Mesenchymal stem cell (in vitro differentiated cells and primary cell): ENCODE data around the gene ANO10.

Experiments
- DNase-seq: peaks from one replicate; pipeline ENCODE4 v3.0.0-alpha.2; 2013
- H2AFZ ChIP-seq: one replicate; pipeline ENCODE4 v1.6.1; 2013; ENCODE audit warnings: low read depth, mild to moderate bottlenecking, control low read depth, inconsistent platforms, low read length, moderate library complexity
- H2AK5ac ChIP-seq: 2 replicates; pipeline ENCODE4 v1.6.1; 2013; ENCODE audit warnings: low read length, moderate library complexity, mild to moderate bottlenecking, inconsistent platforms; ENCODE audit not compliant: severe bottlenecking
- H2BK120ac ChIP-seq: one replicate; pipeline ENCODE4 v1.6.1; 2013; ENCODE audit warnings: low read depth, mild to moderate bottlenecking, inconsistent platforms, low read length, moderate library complexity
- H2BK12ac ChIP-seq, 2 experiments: one replicate each; pipeline ENCODE4 v1.6.1; 2013; ENCODE audit warnings: inconsistent platforms in 2 of 2, low read length in 2 of 2, mild to moderate bottlenecking in 2 of 2, moderate library complexity in 2 of 2, control low read depth in 1 of 2
- H2BK15ac ChIP-seq: one replicate; pipeline ENCODE4 v1.6.1; 2013; ENCODE audit warnings: mild to moderate bottlenecking, low read depth, inconsistent platforms; ENCODE audit not compliant: poor library complexity, severe bottlenecking
- H2BK5ac ChIP-seq: 2 replicates; pipeline ENCODE4 v1.6.1; 2013; ENCODE audit warnings: low read depth, mild to moderate bottlenecking, low read length, control low read depth, inconsistent platforms; ENCODE audit not compliant: poor library complexity, severe bottlenecking
- H3K14ac ChIP-seq, 2 experiments: one replicate each; pipeline ENCODE4 v1.6.1; 2013; ENCODE audit warnings: inconsistent platforms in 2 of 2, low read length in 2 of 2, control low read depth in 1 of 2, mild to moderate bottlenecking in 1 of 2, moderate library complexity in 1 of 2
- H3K18ac ChIP-seq, 2 experiments: one replicate each; pipeline ENCODE4 v1.6.1; 2013; ENCODE audit warnings: inconsistent platforms in 2 of 2, low read length in 2 of 2, control low read depth in 1 of 2, low read depth in 1 of 2, mild to moderate bottlenecking in 1 of 2
- H3K23ac ChIP-seq, 2 experiments: one replicate each; pipeline ENCODE4 v1.6.1; 2013; ENCODE audit warnings: inconsistent platforms in 2 of 2, low read length in 2 of 2, mild to moderate bottlenecking in 2 of 2, moderate library complexity in 2 of 2, control low read depth in 1 of 2
- H3K27ac ChIP-seq: 2 replicates; pipeline ENCODE4 v1.5.1; 2013; ENCODE audit warnings: mild to moderate bottlenecking, moderate library complexity, low read length, control low read depth, inconsistent platforms; ENCODE audit not compliant: poor library complexity, severe bottlenecking
- H3K27me3 ChIP-seq, 2 experiments: 2 replicates each; pipeline versions ENCODE4 v1.6.1 to v1.7.0; 2013; ENCODE audit warnings: low read length in 2 of 2, mild to moderate bottlenecking in 2 of 2, moderate library complexity in 2 of 2, control low read depth in 1 of 2, inconsistent platforms in 1 of 2; ENCODE audit not compliant: control insufficient read depth in 1 of 2, insufficient read depth in 1 of 2
- H3K36me3 ChIP-seq, 2 experiments: 2 replicates each; pipeline versions ENCODE4 v1.6.1 to v1.7.0; 2013; ENCODE audit warnings: low read length in 2 of 2, control low read depth in 1 of 2, inconsistent platforms in 1 of 2, low read depth in 1 of 2, mild to moderate bottlenecking in 1 of 2; ENCODE audit not compliant: insufficient read depth in 2 of 2, control insufficient read depth in 1 of 2
- H3K4ac ChIP-seq, 2 experiments: one replicate each; pipeline ENCODE4 v1.6.1; 2013; ENCODE audit warnings: inconsistent platforms in 2 of 2, low read length in 2 of 2, mild to moderate bottlenecking in 2 of 2, moderate library complexity in 2 of 2, control low read depth in 1 of 2, low read depth in 1 of 2
- H3K4me1 ChIP-seq: 2 replicates; pipeline ENCODE4 v1.6.1; 2013; ENCODE audit warnings: low read depth, low read length, control low read depth; ENCODE audit not compliant: control insufficient read depth, insufficient read depth
- H3K4me2 ChIP-seq: 2 replicates; pipeline ENCODE4 v1.6.1; 2013; ENCODE audit warnings: low read length, mild to moderate bottlenecking, inconsistent platforms; ENCODE audit not compliant: poor library complexity, severe bottlenecking
- H3K4me3 ChIP-seq, 2 experiments: 2 replicates each; pipeline versions ENCODE4 v1.5.1 to v1.7.0; 2013; ENCODE audit warnings: low read length in 2 of 2, mild to moderate bottlenecking in 2 of 2, control low read depth in 1 of 2, low read depth in 1 of 2; ENCODE audit not compliant: insufficient read depth in 1 of 2
- H3K79me1 ChIP-seq: replicated peaks from 2 replicates; pipeline ENCODE4 v1.6.1; 2013; ENCODE audit warnings: mild to moderate bottlenecking, control low read depth, low read length, inconsistent platforms; ENCODE audit not compliant: poor library complexity, severe bottlenecking
- H3K9ac ChIP-seq: 2 replicates; pipeline ENCODE4 v1.7.0; 2013; ENCODE audit warnings: mild to moderate bottlenecking, low read length, moderate library complexity
- H3K9me3 ChIP-seq: 2 replicates; pipeline ENCODE4 v1.7.0; 2013; ENCODE audit warnings: mild to moderate bottlenecking, low read length; ENCODE audit not compliant: control insufficient read depth
- H4K8ac ChIP-seq: one replicate; pipeline ENCODE4 v1.6.1; 2013; ENCODE audit warnings: inconsistent platforms, mild to moderate bottlenecking, low read length, moderate library complexity
- H4K91ac ChIP-seq: one replicate; pipeline ENCODE4 v1.6.1; 2013; ENCODE audit warnings: mild to moderate bottlenecking, low read length, inconsistent platforms
- WGBS: methylation state at CpG from one replicate; pipeline ENCODE4 v1.1.7; 2013; ENCODE audit warnings: mixed read lengths; 5-methylcytosine and 5-hydroxymethylcytosine counted together

Gene ANO10

GRCh38 chr3:43389388-43390254 is 232.2 kb downstream of the ANO10 start:
- Histone ChIP-seq H2AFZ (no peak overlapping the region), H3K4me2 (no peak overlapping the region), H3K9ac (no peak overlapping the region), H2BK15ac (no peak overlapping the region), H3K79me1 (peaks cover 6% of the 10 kb centered on the region), H4K91ac (peak overlapping the region; percentile 94), H3K18ac (peak overlapping the region; percentile 58 to 76), H3K27ac (no peak overlapping the region), H2BK5ac (no peak overlapping the region), H3K9me3 (no peaks in the 10 kb centered on the region), H2BK12ac (peak overlapping the region; percentile 7 to 81), H3K14ac (no peak overlapping the region), H2AK5ac (no peak overlapping the region), H3K4me3 (no peak overlapping the region), H3K23ac (no peak overlapping the region), H4K8ac (peak overlapping the region; percentile 85), H3K4me1 (peaks cover 4% of the 10 kb centered on the region), H2BK120ac (peak overlapping the region; percentile 35), H3K36me3 (peaks cover 0 to 4% of the 10 kb centered on the region in 2 experiments), H3K4ac (peak overlapping the region; percentile 19 to 76), H3K27me3 (no peaks in the 10 kb centered on the region)
- peak; percentile 93 for DNase-seq
- 19% methylated on average over 7 of the region's 10 CpGs for WGBS

GRCh38 chr3:43388915-43389314 is 232.9 kb downstream of the ANO10 start:
- no peak overlapping the region for H3K9ac ChIP-seq
- H2BK15ac ChIP-seq = no peak overlapping the region
- no peak overlapping the region for H4K8ac ChIP-seq
- no peaks in the 10 kb centered on the region for H3K27me3 ChIP-seq
- no peak overlapping the region for H2AFZ ChIP-seq
- H4K91ac ChIP-seq = no peak overlapping the region
- H3K4me1 ChIP-seq = peaks cover 4% of the 10 kb centered on the region
- no peak overlapping the region for H3K27ac ChIP-seq
- peak overlapping the region in 1 of 2 experiments; percentile 14 for H3K18ac ChIP-seq
- H3K4ac ChIP-seq = no peak overlapping the region
- no peak overlapping the region for H3K4me2 ChIP-seq
- peaks cover 0 to 4% of the 10 kb centered on the region in 2 experiments for H3K36me3 ChIP-seq
- peak; percentile 37 for DNase-seq
- no peak overlapping the region for H2BK5ac ChIP-seq
- H2BK120ac ChIP-seq = no peak overlapping the region
- no peak overlapping the region for H3K23ac ChIP-seq
- no peak overlapping the region for H3K14ac ChIP-seq
- peaks cover 6% of the 10 kb centered on the region for H3K79me1 ChIP-seq
- H2AK5ac ChIP-seq = no peak overlapping the region
- no peak overlapping the region for H2BK12ac ChIP-seq
- no peaks in the 10 kb centered on the region for H3K9me3 ChIP-seq
- H3K4me3 ChIP-seq = no peak overlapping the region

- no peak overlapping the region for H2BK5ac ChIP-seq
- H3K23ac ChIP-seq = no peak overlapping the region
- no peak overlapping the region for H3K9ac ChIP-seq
- H2AK5ac ChIP-seq = no peak overlapping the region
- WGBS = 100% methylated on average over 4 of the region's 5 CpGs
- H4K8ac ChIP-seq = no peak overlapping the region
- no peak overlapping the region for H3K4me2 ChIP-seq
- H2BK12ac ChIP-seq = peak overlapping the region in 1 of 2 experiments; percentile 83
- H3K27me3 ChIP-seq = no peaks in the 10 kb centered on the region
- H2BK120ac ChIP-seq = no peak overlapping the region
- H3K14ac ChIP-seq = no peak overlapping the region
- peak overlapping the region in 1 of 2 experiments; percentile 37 for H3K18ac ChIP-seq
- no peak overlapping the region for H4K91ac ChIP-seq
- H3K4me3 ChIP-seq = no peak overlapping the region
- no peak overlapping the region for H2AFZ ChIP-seq
- no peaks in the 10 kb centered on the region for H3K9me3 ChIP-seq
- peaks cover 0 to 4% of the 10 kb centered on the region in 2 experiments for H3K36me3 ChIP-seq
- peaks cover 6% of the 10 kb centered on the region for H3K79me1 ChIP-seq
- H3K27ac ChIP-seq = no peak overlapping the region
- H3K4me1 ChIP-seq = peaks cover 4% of the 10 kb centered on the region
- peak overlapping the region in 1 of 2 experiments; percentile 41 for H3K4ac ChIP-seq
- H2BK15ac ChIP-seq = peak overlapping the region; percentile 36
- DNase-seq = no peak
Measured at GRCh38 chr3:43388175-43388574, 233.6 kb downstream of the ANO10 start.

GRCh38 chr3:43379343-43379742 is 242.5 kb downstream of the ANO10 start:
- Histone ChIP-seq H4K91ac (no peak overlapping the region), H3K14ac (no peak overlapping the region), H3K4me3 (no peak overlapping the region), H3K18ac (peak overlapping the region in 1 of 2 experiments; percentile 82), H3K36me3 (no peaks in the 10 kb centered on the region), H2BK5ac (no peak overlapping the region), H3K27me3 (no peaks in the 10 kb centered on the region), H3K4ac (no peak overlapping the region), H3K27ac (no peak overlapping the region), H3K9me3 (no peaks in the 10 kb centered on the region), H3K79me1 (peaks cover 9% of the 10 kb centered on the region), H3K23ac (peak overlapping the region in 1 of 2 experiments; percentile 40), H2AFZ (no peak overlapping the region), H4K8ac (peak overlapping the region; percentile 84), H2BK15ac (peak overlapping the region; percentile 67), H2AK5ac (no peak overlapping the region), H2BK120ac (no peak overlapping the region), H2BK12ac (peak overlapping the region in 1 of 2 experiments; percentile 63), H3K4me1 (peaks cover 8% of the 10 kb centered on the region), H3K9ac (no peak overlapping the region), H3K4me2 (no peak overlapping the region)
- peak; percentile 60 for DNase-seq
- WGBS = 80% methylated on average over 3 of the region's 3 CpGs
